T-helper 2 cell treated with Interferon-gamma antibody and Interleukin-4, amounts not matched to agents 5 μg/mL and 100 μg/mL, for 36 hours (primary cell): ENCODE results near the gene RAX2.
"Not testable (repeated sequence)": the region's sequence is repeated elsewhere in the genome, so short reads cannot be mapped to it uniquely, and the experiment has no call there.

Experiments used
- DNase-seq: peaks from one replicate; pipeline ENCODE4 v3.0.0; 2021; ENCODE audit warnings: low spot score
- H3K27ac Mint-ChIP-seq: one replicate; pipeline ENCODE4 v1.8.0; 2021; ENCODE audit warnings: mild to moderate bottlenecking, mixed read lengths
- H3K27me3 Mint-ChIP-seq: one replicate; pipeline ENCODE4 v1.8.0; 2021; ENCODE audit warnings: low read depth, mixed read lengths
- H3K36me3 Mint-ChIP-seq: one replicate; pipeline ENCODE4 v1.8.0; 2021; ENCODE audit warnings: low read depth, mixed read lengths
- H3K4me1 Mint-ChIP-seq: one replicate; pipeline ENCODE4 v1.8.0; 2021; ENCODE audit warnings: low read depth, mixed read lengths
- H3K4me3 Mint-ChIP-seq: one replicate; pipeline ENCODE4 v1.8.0; 2022; ENCODE audit warnings: mild to moderate bottlenecking, moderate library complexity, mixed read lengths
- H3K9me3 Mint-ChIP-seq: one replicate; pipeline ENCODE4 v1.8.0; 2021; ENCODE audit warnings: mixed read lengths

Gene RAX2

DNA sequence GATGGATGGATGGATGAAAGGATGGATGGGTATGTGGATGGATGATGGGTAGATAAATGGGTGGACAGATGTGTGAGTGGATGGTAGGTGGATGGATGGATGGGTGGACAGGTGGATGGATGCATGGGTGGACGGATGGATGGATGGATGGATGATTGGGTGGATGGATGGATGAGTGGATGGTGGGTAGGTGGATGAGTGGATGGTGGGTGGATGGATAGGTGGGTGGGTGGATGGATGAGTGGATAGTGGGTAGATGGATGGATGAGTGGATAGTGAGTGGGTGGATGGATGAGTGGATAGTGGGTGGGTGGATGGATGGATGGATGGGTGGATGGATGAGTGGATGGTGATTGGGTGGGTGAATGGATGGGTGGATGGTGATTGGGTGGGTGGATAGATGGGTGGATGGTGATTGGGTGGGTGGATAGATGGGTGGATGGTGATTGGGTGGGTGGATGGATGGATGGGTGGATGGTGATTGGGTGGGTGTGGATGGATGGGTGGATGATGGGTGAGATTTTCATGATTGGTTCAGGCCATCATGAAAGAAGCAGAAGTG lies 4.5 kb upstream of the RAX2 start:
- Mint-ChIP-seq H3K27ac (no peak overlapping the region), H3K4me1 (no peaks in the 10 kb centered on the region), H3K4me3 (no peak overlapping the region)

DNA sequence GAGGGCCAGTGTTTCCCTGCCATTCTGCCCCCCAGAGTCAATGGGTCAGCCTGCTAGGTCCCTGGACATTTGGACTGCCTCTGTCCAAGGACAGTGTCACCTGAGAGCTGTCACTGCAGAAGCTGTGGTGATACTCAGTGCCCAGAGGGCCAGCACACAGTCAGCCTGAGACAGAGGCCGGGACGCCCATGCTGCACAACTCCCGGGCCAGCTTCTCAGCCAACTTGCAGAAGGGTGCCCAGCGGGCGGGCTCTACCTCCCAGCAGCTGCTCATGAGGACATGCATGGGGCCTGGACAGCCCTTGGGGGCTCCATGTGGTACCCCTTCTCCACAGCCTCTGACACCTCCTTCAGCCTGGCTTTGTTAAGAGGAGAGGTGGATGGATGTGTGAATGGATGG lies 3.8 kb upstream of the RAX2 start:
- no peak overlapping the region for H3K27ac Mint-ChIP-seq
- H3K4me3 Mint-ChIP-seq: no peak overlapping the region
- no peaks in the 10 kb centered on the region for H3K36me3 Mint-ChIP-seq

More for the DNA sequence above, 4.5 kb upstream of the RAX2 start:
- peaks cover 7% of the 10 kb centered on the region for H3K9me3 Mint-ChIP-seq
- no peaks in the 10 kb centered on the region for H3K27me3 Mint-ChIP-seq
- peaks cover 1% of the 10 kb centered on the region for H3K36me3 Mint-ChIP-seq
- DNase-seq: no peak

DNA sequence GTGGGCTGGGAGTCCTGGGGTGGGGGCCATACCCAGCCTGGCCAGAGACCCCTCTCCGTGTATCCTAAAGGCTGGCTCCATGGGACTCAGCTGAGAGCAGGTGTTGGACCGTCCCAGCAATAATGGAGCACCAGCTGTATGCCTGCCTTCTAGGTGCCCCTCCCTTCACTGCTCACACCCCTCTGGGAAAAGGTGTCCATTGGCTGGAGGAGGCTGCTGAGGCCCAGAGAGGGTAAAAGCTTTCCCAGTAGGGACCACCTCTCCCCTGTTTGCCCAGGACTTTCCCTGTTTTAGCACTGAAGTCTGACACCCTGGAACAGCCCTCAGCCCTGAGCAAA lies 3.3 kb upstream of the RAX2 start:
- no peak overlapping the region for H3K27ac Mint-ChIP-seq
- H3K4me1 Mint-ChIP-seq: no peaks in the 10 kb centered on the region
- no peaks in the 10 kb centered on the region for H3K27me3 Mint-ChIP-seq

More for the DNA sequence above, 3.8 kb upstream of the RAX2 start:
- no peaks in the 10 kb centered on the region for H3K4me1 Mint-ChIP-seq
- H3K9me3 Mint-ChIP-seq: peaks cover under 1% of the 10 kb centered on the region
- DNase-seq: no peak
- no peaks in the 10 kb centered on the region for H3K27me3 Mint-ChIP-seq

DNA sequence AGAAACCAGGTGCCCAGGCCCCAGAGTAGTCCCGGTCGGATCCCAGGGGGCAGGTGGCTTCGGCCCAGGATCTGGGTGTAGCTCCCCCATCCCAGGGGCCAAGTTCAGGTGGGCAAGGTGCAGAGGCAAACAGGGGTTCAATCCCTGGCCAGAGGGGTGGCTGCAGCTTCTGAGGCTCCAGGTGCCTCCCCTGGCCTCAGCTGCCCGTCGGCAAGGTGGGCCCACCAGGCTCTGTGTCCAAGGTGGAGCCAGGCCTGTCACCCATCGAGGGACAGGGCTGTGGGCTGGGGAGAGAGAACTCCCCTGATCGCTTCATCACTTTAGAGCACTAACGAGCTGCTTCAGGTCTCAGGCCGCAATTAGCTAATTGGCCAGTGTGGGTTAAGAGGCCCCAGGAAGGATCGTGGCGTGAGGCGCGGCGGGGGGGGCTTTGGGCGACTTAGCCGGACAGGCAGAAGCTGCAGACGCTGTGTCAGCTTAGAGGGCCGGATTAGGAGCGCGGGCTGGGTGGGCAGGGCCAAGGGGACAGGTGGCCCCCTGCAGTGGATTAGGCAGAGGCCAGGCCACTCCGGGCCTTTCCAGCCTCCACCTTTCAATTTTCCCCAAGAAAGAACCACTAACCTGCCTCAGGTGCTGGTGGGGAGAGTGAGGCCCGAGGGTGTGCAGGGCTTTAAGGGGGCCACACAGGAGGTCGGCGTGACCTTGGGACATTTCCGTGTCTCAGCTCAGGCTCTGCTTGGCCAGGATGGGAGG lies 2.8 kb upstream of the RAX2 start:
- DNase-seq: no peak
- no peaks in the 10 kb centered on the region for H3K27me3 Mint-ChIP-seq
- no peaks in the 10 kb centered on the region for H3K4me1 Mint-ChIP-seq
- H3K27ac Mint-ChIP-seq: no peak overlapping the region
- no peaks in the 10 kb centered on the region for H3K9me3 Mint-ChIP-seq
- H3K36me3 Mint-ChIP-seq: no peaks in the 10 kb centered on the region
- H3K4me3 Mint-ChIP-seq: no peak overlapping the region

More for the DNA sequence above, 3.3 kb upstream of the RAX2 start:
- Mint-ChIP-seq H3K9me3 (no peaks in the 10 kb centered on the region), H3K36me3 (no peaks in the 10 kb centered on the region), H3K4me3 (no peak overlapping the region)
- DNase-seq: no peak

DNA sequence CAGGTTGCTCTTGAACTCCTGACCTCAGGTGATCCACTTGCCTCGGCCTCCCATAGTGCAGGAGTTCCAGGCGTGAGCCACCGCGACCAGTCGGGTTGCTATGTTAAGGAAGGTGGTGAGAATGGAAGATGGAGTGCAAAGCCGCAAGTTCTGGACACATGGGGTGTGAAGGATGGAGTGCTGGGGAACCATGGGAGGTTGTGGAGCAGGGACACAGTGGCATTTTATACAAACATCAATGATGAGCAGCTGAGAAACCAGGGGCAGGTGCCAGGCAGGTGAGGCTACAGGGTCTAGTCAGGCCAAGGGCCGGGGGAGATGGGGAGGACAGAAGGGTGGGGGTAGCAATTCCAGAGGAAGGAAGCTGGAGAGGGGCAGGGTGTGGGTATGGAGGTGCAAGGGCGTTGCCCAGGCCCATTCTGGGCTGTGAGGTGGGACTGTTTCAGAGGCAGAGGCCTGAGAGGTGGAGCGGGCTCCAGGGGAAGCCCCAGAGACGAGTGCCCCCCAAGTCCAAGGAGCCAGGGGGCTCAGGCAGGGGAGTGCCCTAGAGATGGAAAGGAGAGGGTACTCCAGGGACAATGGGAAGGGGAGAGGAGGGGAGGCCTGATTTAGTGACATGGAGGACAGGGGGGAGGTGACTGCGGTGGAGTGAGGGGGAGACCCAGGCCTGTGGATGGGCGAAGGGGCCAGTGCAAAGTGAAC lies 1.9 kb upstream of the RAX2 start:
- Mint-ChIP-seq H3K27me3 (no peaks in the 10 kb centered on the region), H3K36me3 (peaks cover 1% of the 10 kb centered on the region), H3K4me1 (no peaks in the 10 kb centered on the region), H3K4me3 (no peak overlapping the region), H3K27ac (no peak overlapping the region), H3K9me3 (no peaks in the 10 kb centered on the region)
- no peak for DNase-seq

DNA sequence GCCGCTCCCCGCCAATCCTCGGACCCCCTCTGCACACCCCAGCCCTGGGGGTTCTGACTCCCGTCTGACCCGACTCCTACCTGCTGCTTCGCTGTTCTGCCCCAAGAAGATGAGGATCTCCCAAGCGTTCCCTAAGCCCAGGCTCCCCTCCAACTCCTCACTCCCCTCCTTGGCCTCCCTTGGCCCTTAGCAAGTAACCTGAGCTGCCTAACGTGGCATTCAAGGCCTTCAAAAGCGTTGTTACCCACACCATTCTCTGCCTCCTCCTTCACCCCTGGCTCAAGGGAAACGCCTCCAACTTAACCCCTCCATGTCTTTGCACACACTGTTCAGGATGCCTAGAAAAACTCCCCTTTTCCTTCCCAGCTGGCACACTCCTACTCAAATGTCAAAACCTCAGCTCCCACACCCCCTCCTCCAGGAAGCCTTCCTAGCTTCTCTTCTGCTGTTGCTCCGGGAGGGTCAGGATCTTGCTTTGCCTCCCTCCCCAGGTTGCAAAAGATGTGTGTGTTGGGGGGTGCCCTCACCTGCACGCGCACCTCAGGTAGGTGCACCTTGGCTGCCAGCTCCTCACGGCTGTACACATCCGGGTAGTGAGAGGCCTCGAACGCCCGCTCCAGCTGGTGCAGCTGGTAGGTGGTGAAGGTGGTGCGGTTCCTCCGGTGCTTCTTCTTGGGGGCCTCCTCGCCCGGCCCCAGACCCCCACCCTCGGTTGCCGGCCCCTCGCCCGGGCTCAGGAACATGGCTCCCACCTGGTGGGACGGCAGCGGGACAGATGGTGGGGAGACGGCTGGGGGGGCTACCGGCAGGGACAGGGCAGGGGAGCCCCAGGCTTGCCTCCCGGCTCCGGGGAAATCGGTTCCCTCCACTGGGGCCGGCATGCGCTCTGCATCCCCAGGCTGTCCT lies 775 bp downstream of the RAX2 start:
- Mint-ChIP-seq H3K4me1 (peaks cover 6% of the 10 kb centered on the region), H3K4me3 (no peak overlapping the region), H3K27ac (no peak overlapping the region), H3K36me3 (peaks cover 15% of the 10 kb centered on the region), H3K27me3 (no peaks in the 10 kb centered on the region), H3K9me3 (no peaks in the 10 kb centered on the region)
- no peak for DNase-seq

DNA sequence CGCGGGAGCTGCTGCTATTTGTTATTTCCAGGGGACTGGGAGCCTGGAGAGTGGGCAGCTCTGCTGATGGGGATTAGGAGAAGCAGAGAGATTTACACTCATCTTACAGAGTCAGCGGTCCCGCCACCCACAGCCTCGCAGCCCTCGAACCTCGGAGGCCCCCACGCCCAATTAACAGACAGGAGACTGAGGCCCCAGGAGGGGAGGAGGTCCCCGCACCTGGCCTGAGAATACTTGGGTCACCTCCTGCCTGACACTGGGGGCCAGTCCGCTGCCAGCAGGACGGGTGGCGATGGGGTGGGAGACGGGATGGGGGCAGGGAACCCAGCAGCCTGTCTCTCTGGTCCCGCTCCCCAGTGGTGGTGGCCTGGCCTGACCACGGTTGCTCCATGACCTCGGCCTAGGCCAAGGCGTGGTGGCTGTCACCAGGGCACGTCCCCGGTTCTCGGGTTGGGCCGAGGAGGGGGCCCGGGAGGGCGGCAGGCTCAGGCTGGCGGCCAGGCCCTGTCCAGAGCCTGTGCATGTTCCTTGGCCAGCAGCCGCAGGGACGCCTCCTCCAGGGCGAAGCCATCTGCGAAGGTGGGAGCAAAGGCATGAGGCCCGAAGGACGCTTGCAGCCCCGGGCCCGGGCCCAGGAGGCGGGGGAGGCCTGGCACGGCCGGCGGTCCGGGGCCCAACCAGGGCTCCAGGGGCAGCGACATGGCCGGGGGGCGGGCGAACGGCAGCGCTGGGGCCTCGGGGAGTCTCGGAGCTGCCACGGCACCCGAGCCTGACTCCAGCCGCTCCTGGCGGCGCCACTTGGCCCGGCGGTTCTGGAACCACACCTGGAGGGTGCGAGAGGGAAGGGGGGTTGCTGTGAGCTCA lies 1.7 kb downstream of the RAX2 start:
- H3K36me3 Mint-ChIP-seq: peaks cover 16% of the 10 kb centered on the region
- H3K9me3 Mint-ChIP-seq: no peaks in the 10 kb centered on the region
- no peak for DNase-seq
- no peak overlapping the region for H3K27ac Mint-ChIP-seq
- H3K27me3 Mint-ChIP-seq: no peaks in the 10 kb centered on the region
- H3K4me1 Mint-ChIP-seq: peaks cover 7% of the 10 kb centered on the region
- H3K4me3 Mint-ChIP-seq: no peak overlapping the region

DNA sequence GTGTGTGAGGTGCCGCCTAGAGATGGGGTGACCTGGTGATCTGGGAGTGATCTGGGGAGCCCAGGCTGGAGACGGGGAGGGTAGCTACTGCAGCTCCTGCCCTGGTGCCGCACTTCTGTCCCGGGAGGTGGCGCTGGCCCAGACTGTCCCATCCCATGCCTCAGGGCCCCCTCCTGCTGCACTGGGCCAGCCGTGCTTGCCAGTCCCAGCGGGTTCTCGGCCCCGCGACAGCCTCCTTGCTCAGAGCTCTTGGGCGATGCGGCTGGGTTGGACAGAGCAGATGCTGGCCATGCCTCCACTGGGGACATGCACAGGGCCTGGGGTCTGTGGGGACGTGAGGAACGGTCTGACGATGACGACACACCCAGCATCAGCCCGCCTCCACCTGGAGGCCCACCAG lies 2.5 kb downstream of the RAX2 start:
- H3K27me3 Mint-ChIP-seq: no peaks in the 10 kb centered on the region
- H3K36me3 Mint-ChIP-seq: peaks cover 16% of the 10 kb centered on the region
- no peaks in the 10 kb centered on the region for H3K9me3 Mint-ChIP-seq
- no peak overlapping the region for H3K4me3 Mint-ChIP-seq
- H3K4me1 Mint-ChIP-seq: peaks cover 7% of the 10 kb centered on the region
- DNase-seq: no peak
- no peak overlapping the region for H3K27ac Mint-ChIP-seq

DNA sequence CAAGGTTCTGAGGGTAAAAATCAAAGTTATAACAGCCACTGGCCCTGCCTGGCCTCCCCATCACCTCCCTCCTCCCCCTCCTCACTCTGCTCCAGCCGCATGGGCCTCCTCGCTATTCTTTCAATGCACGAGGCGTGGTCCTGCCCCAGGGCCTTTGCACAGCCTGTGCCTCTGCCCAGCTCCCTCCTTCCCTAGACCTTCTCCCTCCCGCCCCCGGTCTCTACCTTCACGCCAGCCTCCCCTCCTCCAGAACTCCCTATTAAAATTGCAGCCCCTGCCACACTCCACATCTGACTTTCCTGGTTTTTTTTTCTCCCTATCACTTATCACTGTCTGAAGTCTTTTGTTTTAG lies 3.3 kb downstream of the RAX2 start:
- Mint-ChIP-seq H3K27ac (peak overlapping the region; percentile 58), H3K27me3 (no peaks in the 10 kb centered on the region), H3K9me3 (no peaks in the 10 kb centered on the region), H3K36me3 (peaks cover 16% of the 10 kb centered on the region), H3K4me1 (peaks cover 7% of the 10 kb centered on the region), H3K4me3 (no peak overlapping the region)
- no peak for DNase-seq

DNA sequence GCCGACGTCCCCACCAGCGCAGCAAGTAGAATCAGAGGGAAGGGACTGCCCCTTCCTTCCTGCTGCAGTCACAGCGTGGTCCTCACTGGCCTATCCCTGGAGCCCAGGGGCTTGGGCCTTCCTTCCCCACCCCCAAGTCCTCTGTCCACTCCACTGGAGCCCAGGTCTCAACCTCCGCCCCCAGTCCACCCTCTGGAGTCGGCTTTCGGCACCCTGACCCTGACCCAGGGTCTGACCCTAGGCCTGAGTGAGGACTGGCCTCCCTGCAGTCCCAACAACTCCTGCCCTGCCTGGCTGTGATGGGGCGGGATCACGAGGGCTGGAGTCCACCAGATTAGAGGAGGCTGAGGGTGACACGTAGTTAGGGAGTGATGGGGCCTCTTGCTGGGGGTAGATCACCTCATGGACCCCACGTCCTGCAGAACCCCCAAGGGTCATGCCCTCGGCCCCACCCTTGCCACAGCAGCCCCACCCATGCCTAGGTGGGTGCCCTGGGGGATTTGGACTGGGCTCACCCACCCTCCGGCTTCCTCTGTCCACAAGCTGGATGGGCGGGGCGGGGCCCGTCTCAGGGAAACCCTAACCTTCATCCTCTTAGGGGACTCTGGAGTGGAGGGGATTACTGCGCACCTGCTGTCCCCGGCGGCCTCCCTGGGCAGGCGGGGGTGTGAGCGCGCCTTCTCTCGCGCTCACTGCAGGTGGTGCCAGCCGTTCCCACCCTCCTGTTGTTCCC lies 3.8 kb downstream of the RAX2 start:
- Mint-ChIP-seq H3K4me1 (peaks cover 8% of the 10 kb centered on the region), H3K4me3 (no peak overlapping the region), H3K36me3 (peaks cover 18% of the 10 kb centered on the region), H3K9me3 (no peaks in the 10 kb centered on the region), H3K27me3 (no peaks in the 10 kb centered on the region), H3K27ac (no peak overlapping the region)
- no peak for DNase-seq

DNA sequence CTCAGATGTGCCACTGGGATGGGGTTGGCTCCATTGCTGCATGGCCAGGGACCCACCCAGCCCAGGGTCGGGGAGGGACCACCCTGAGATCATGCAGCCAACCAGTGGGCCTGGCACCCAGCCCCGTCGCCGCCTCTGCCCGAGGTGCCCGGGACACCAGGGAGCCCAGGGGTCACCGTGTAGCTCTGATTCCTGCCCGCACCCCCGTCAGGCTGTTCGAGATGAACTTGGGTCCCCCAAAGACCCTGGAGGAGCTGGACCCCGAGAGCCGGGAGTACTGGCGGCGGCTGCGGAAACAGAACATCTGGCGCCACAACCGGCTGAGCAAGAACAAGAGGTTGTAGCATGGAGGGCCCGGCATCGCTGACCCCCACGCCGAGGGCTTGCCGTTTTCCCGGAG lies 5.0 kb downstream of the RAX2 start:
- Mint-ChIP-seq H3K4me3 (no peak overlapping the region), H3K36me3 (peaks cover 22% of the 10 kb centered on the region), H3K9me3 (no peaks in the 10 kb centered on the region), H3K27ac (no peak overlapping the region), H3K27me3 (peaks cover 3% of the 10 kb centered on the region), H3K4me1 (peaks cover 16% of the 10 kb centered on the region)
- no peak for DNase-seq

DNA sequence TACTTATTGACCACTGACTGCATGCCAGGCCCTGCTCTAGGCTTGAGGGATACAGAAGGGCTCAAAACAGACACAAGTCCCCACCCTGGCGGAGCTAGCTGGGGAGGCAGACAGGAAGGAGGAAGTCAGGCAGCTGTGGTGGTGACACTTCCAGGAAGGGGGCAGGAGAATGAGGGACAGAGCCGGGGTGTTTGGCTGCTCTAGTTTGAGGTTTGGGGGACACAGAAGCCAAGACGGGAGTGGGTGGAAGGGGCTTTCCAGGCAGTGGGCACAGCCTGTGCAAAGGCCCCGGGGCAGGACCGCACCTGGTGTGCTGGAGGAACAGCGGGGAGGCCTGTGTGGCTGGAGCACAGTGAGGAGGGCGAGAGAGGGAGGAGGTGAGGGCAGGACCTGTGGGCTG lies 5.5 kb downstream of the RAX2 start:
- Mint-ChIP-seq H3K27me3 (peaks cover 3% of the 10 kb centered on the region), H3K4me3 (peak overlapping the region; percentile 29), H3K4me1 (peaks cover 21% of the 10 kb centered on the region), H3K9me3 (no peaks in the 10 kb centered on the region), H3K27ac (peak overlapping the region; percentile 80), H3K36me3 (peaks cover 22% of the 10 kb centered on the region)
- no peak for DNase-seq

DNA sequence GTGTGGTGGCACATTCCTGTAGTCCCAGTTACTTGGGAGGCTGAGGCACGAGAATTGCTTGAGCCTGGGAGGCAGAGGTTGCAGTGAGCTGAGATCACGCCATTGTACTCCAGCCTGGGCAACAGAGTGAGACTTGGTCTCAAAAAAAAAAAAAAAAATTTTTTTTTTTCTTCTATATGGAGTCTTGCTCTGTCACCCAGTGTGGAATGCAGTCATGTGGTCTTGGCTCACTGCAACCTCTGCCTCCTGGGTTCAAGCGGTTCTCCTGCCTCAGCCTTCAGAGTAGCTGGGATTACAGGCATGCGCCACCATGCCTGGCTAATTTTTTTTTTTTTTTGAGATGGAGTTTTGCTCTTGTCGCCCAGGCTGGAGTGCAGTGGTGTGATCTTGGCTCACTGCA lies 6.3 kb downstream of the RAX2 start:
- H3K4me3 Mint-ChIP-seq, H3K27me3 Mint-ChIP-seq, H3K27ac Mint-ChIP-seq, DNase-seq, H3K9me3 Mint-ChIP-seq: not testable (repeated sequence)
- H3K4me1 Mint-ChIP-seq: peaks cover 24% of the 10 kb centered on the region
- H3K36me3 Mint-ChIP-seq: peaks cover 27% of the 10 kb centered on the region
